Esophagus squamous epithelium (tissue), 5 donors: ENCODE measurements around the gene COL6A5. TPM values are rescaled to one million over a fixed set of nuclear protein-coding genes. Genes with fewer than 3 reads are reported as not detected.

Experiments used
- DNase-seq: peaks from one replicate; lab custom pipeline; 2025; lab: John Stamatoyannopoulos, UW
- H3K27ac ChIP-seq, 4 donors: fragments of 200-600 bp; sonication (generic); one replicate each; pipeline ENCODE4 v1.5.1; 2016 to 2019; ENCODE audit warnings: mild to moderate bottlenecking in 1 of 4
- H3K27me3 ChIP-seq, 4 donors: fragments of 200-600 bp; sonication (generic); 1 replicate in 3 of 4; 2 replicates in 1 of 4; pipeline versions ENCODE4 v1.5.1 to v1.6.0; 2017 to 2021; ENCODE audit warnings: antibody characterized with exemption in 1 of 4
- H3K36me3 ChIP-seq, 3 donors: fragments of 200-600 bp; sonication (generic); one replicate each; pipeline ENCODE4 v1.5.1; 2016 to 2019
- H3K4me1 ChIP-seq, 3 donors: fragments of 200-600 bp; sonication (generic); one replicate each; pipeline ENCODE4 v1.5.1; 2017 to 2019
- H3K4me3 ChIP-seq, 4 donors: fragments of 200-600 bp; sonication (generic); 1 replicate in 3 of 4; 2 replicates in 1 of 4; pipeline ENCODE4 v1.5.1; 2016 to 2019; ENCODE audit warnings: mild to moderate bottlenecking in 2 of 4, moderate library complexity in 1 of 4
- H3K9me3 ChIP-seq, 3 donors: fragments of 200-600 bp; sonication (generic); one replicate each; pipeline ENCODE4 v1.5.1; 2016 to 2019
- CTCF ChIP-seq, 6 experiments: fragments of 450-650 bp in 4 of 6; fragments of 200-600 bp in 2 of 6; sonication (generic) in 2 of 6; IDR thresholded peaks; one replicate each; pipeline ENCODE4 v1.5.1; 2016 to 2019; ENCODE audit warnings: antibody characterized with exemption in 6 of 6, mild to moderate bottlenecking in 4 of 6, moderate library complexity in 4 of 6
- POLR2A ChIP-seq, 4 donors: fragments of 450-650 bp; IDR thresholded peaks; one replicate each; pipeline ENCODE4 v1.6.1; 2017; ENCODE audit warnings: antibody characterized with exemption in 4 of 4, mild to moderate bottlenecking in 4 of 4, moderate library complexity in 3 of 4
- WGBS, 2 donors: methylation state at CpG; one replicate each; pipeline ENCODE4 v1.1.5; 2018; 5-methylcytosine and 5-hydroxymethylcytosine counted together
- intact Hi-C: fragments of 100-400 bp; cut with DNase I; formaldehyde crosslinking; loops from one replicate; pipeline ENCODE4 v1.15.0; 2022
- total RNA-seq, 4 donors: library from RNA; depleted of rRNA; stranded (reverse); fragments of >200 nt; gene quantifications; one replicate each; pipeline ENCODE4 v1.1.0, GENCODE V29; 2016
- donor health status: DM: yes; HTN: yes; CAD: no.

The COL6A5 gene
- total RNA-seq, 4 donors from 2014 or later, result 0.11 to 0.76 (median 0.20) TPM

GRCh38 chr3:130374908-130375307 is 29.4 kb downstream of the COL6A5 start:
- Histone ChIP-seq H3K9me3 (no peaks in the 10 kb centered on the region), H3K27ac (no peak overlapping the region), H3K36me3 (no peaks in the 10 kb centered on the region), H3K27me3 (no peaks in the 10 kb centered on the region), H3K4me3 (no peak overlapping the region), H3K4me1 (no peaks in the 10 kb centered on the region)
- TF ChIP-seq POLR2A (IDR thresholded peaks at IDR 0.05) (no peak), CTCF (IDR thresholded peaks at IDR 0.05) (no peak)
- WGBS, 2 donors, result 83 to 85% methylated on average over 1 of the region's 1 CpG
- no peak for DNase-seq
- intact Hi-C loops, result no loop called here

GRCh38 chr3:130377960-130378676 is 32.6 kb downstream of the COL6A5 start:
- H3K4me3 ChIP-seq, result no peak overlapping the region
- TF ChIP-seq POLR2A (IDR thresholded peaks at IDR 0.05), result no peak
- no peak for TF ChIP-seq CTCF (IDR thresholded peaks at IDR 0.05)
- no peak for DNase-seq
- no peak overlapping the region for H3K27ac ChIP-seq
- H3K9me3 ChIP-seq, result no peaks in the 10 kb centered on the region
- no peaks in the 10 kb centered on the region for H3K36me3 ChIP-seq
- WGBS, 2 donors, result 68 to 93% methylated on average over 1 of the region's 1 CpG
- no peaks in the 10 kb centered on the region for H3K4me1 ChIP-seq
- no peaks in the 10 kb centered on the region for H3K27me3 ChIP-seq
- intact Hi-C loops, result no loop called here

GRCh38 chr3:130378677-130379191 is 33.3 kb downstream of the COL6A5 start:
- no peak overlapping the region for H3K4me3 ChIP-seq
- WGBS, 2 donors, result 78 to 80% methylated on average over 7 of the region's 7 CpGs
- H3K27ac ChIP-seq, result no peak overlapping the region
- no peaks in the 10 kb centered on the region for H3K36me3 ChIP-seq
- intact Hi-C loops, result no loop called here
- H3K9me3 ChIP-seq, result no peaks in the 10 kb centered on the region
- H3K27me3 ChIP-seq, result no peaks in the 10 kb centered on the region
- no peaks in the 10 kb centered on the region for H3K4me1 ChIP-seq
- no peak for DNase-seq
- no peak for TF ChIP-seq CTCF (IDR thresholded peaks at IDR 0.05)
- TF ChIP-seq POLR2A (IDR thresholded peaks at IDR 0.05), result no peak

GRCh38 chr3:130379274-130379673 is 33.8 kb downstream of the COL6A5 start:
- DNase-seq, result no peak
- Histone ChIP-seq H3K27ac (no peak overlapping the region), H3K27me3 (no peaks in the 10 kb centered on the region), H3K4me3 (no peak overlapping the region), H3K4me1 (no peaks in the 10 kb centered on the region), H3K36me3 (no peaks in the 10 kb centered on the region), H3K9me3 (no peaks in the 10 kb centered on the region)
- intact Hi-C loops, result no loop called here
- WGBS, 2 donors, result 75 to 92% methylated on average over 3 to 6 of the region's 6 CpGs
- TF ChIP-seq POLR2A (IDR thresholded peaks at IDR 0.05), result no peak
- no peak for TF ChIP-seq CTCF (IDR thresholded peaks at IDR 0.05)

- Histone ChIP-seq H3K27ac (no peak overlapping the region), H3K4me3 (no peak overlapping the region), H3K9me3 (no peaks in the 10 kb centered on the region), H3K36me3 (no peaks in the 10 kb centered on the region), H3K4me1 (no peaks in the 10 kb centered on the region), H3K27me3 (no peaks in the 10 kb centered on the region)
- TF ChIP-seq POLR2A (IDR thresholded peaks at IDR 0.05) (no peak), CTCF (IDR thresholded peaks at IDR 0.05) (no peak)
- no peak for DNase-seq
- intact Hi-C loops, result no loop called here
Measured at GRCh38 chr3:130380398-130380797, 34.9 kb downstream of the COL6A5 start.
